HCT116 (cell line): Measurements from ENCODE around the gene IQCM. TPM values are rescaled to one million over a fixed set of nuclear protein-coding genes. Genes with fewer than 3 reads are reported as not detected.

Experiments used
- ATAC-seq: fragments of 200-7000 bp; cut with Tn5 transposase; 2 replicates; pipeline ENCODE4 v1.9.1; 2020; ENCODE audit warnings: mild to moderate bottlenecking, moderate library complexity
- BruUV-seq: library from RNA; stranded (reverse); fragments of 400-500 nt; replicated peaks from 2 replicates; lab custom pipeline; 2021; lab: Mats Ljungman, UMichigan
- CTCF ChIA-PET: fragments of 300-600 bp; sonication (Branson Sonifier 250); formaldehyde crosslinking; loops from one replicate; lab custom pipeline; 2021; ENCODE audit warnings: antibody characterized with exemption; lab: Charles Lee
- POLR2A ChIA-PET: fragments of 300-600, 350-600 bp; sonication (Branson Sonifier 250); formaldehyde crosslinking; loops from one replicate; lab custom pipeline; 2021; ENCODE audit warnings: antibody characterized with exemption; lab: Charles Lee
- RAD21 ChIA-PET, 2 experiments: fragments of 300-600 bp; sonication (Branson Sonifier 250); formaldehyde crosslinking; loops; one replicate each; lab custom pipeline; 2023; ENCODE audit warnings: low total read pairs in 2 of 2; ENCODE audit not compliant: uncharacterized antibody in 2 of 2, unreplicated experiment in 2 of 2, low non-redundant PET in 1 of 2; lab: Charles Lee
- DNase-seq: peaks from one replicate; pipeline ENCODE4 v3.0.0-alpha.2; 2010; ENCODE audit warnings: low read depth, low spot score
- H2AFZ ChIP-seq: fragments of 200-600 bp; shearing (Covaris generic), sonication (generic); 2 replicates; pipeline ENCODE4 v1.6.1; 2017; ENCODE audit warnings: low read depth, mixed run types, mixed read lengths, antibody characterized with exemption, low read length; ENCODE audit not compliant: poor library complexity, severe bottlenecking
- H3K27ac ChIP-seq: 2 replicates; pipeline ENCODE4 v1.5.1; 2012; ENCODE audit warnings: low read depth, low read length
- H3K27me3 ChIP-seq: fragments of 200-600 bp; sonication (generic); 2 replicates; pipeline ENCODE4 v1.6.1; 2016; ENCODE audit warnings: mixed run types, low read length, mixed read lengths; ENCODE audit not compliant: insufficient read depth
- H3K36me3 ChIP-seq, 2 experiments: fragments of 200-500 bp in 1 of 2; fragments of 200-600 bp in 1 of 2; sonication (Bioruptor generic) in 1 of 2; sonication (generic) in 1 of 2; 2 replicates each; pipeline versions ENCODE4 v1.5.1 to v1.6.1; 2014 to 2016; ENCODE audit warnings: low read length in 2 of 2, inconsistent platforms in 1 of 2, mixed read lengths in 1 of 2, mixed run types in 1 of 2; ENCODE audit not compliant: insufficient read depth in 2 of 2, control insufficient read depth in 1 of 2
- H3K4me1 ChIP-seq, 2 experiments: fragments of 200-600 bp in 1 of 2; sonication (generic) in 1 of 2; 2 replicates each; pipeline versions ENCODE4 v1.5.1 to v1.6.1; 2012 to 2017; ENCODE audit warnings: low read length in 2 of 2, inconsistent platforms in 1 of 2, mild to moderate bottlenecking in 1 of 2, mixed read lengths in 1 of 2, mixed run types in 1 of 2, moderate library complexity in 1 of 2; ENCODE audit not compliant: insufficient read depth in 2 of 2, control insufficient read depth in 1 of 2
- H3K4me2 ChIP-seq: fragments of 200-600 bp; sonication (generic); 2 replicates; pipeline ENCODE4 v1.6.1; 2017; ENCODE audit warnings: mixed run types, low read length, mixed read lengths
- H3K4me3 ChIP-seq, 2 experiments: fragments of 200-600 bp in 1 of 2; sonication (generic) in 1 of 2; replicated peaks in 1 of 2; 2 replicates each; pipeline ENCODE4 v1.5.1; 2011 to 2016; ENCODE audit warnings: low read length in 2 of 2, control low read depth in 1 of 2, low read depth in 1 of 2, mild to moderate bottlenecking in 1 of 2, mixed read lengths in 1 of 2, mixed run types in 1 of 2
- H3K79me2 ChIP-seq: fragments of 200-600 bp; sonication (generic); 2 replicates; pipeline ENCODE4 v1.6.1; 2017; ENCODE audit warnings: mild to moderate bottlenecking, mixed run types, low read length, moderate library complexity, mixed read lengths; ENCODE audit not compliant: insufficient read depth
- H3K9ac ChIP-seq: fragments of 200-600 bp; sonication (generic); 2 replicates; pipeline ENCODE4 v1.6.1; 2016; ENCODE audit warnings: low read length, mixed read lengths
- H3K9me2 ChIP-seq: fragments of 200-600 bp; sonication (generic), shearing (Covaris generic); 2 replicates; pipeline ENCODE4 v1.6.1; 2017; ENCODE audit warnings: mixed run types, mild to moderate bottlenecking, moderate library complexity; ENCODE audit not compliant: insufficient read depth
- H3K9me3 ChIP-seq, 2 experiments: fragments of 200-500 bp in 1 of 2; fragments of 200-600 bp in 1 of 2; sonication (Bioruptor generic) in 1 of 2; sonication (generic) in 1 of 2; 2 replicates each; pipeline ENCODE4 v1.6.1; 2014 to 2017; ENCODE audit warnings: low read length in 2 of 2, mixed read lengths in 2 of 2, inconsistent platforms in 1 of 2, low read depth in 1 of 2, mild to moderate bottlenecking in 1 of 2, mixed run types in 1 of 2, moderate library complexity in 1 of 2; ENCODE audit not compliant: control insufficient read depth in 1 of 2, insufficient read depth in 1 of 2
- H4K20me1 ChIP-seq: fragments of 200-600 bp; sonication (generic), shearing (Covaris generic); 2 replicates; pipeline ENCODE4 v1.6.1; 2017; ENCODE audit warnings: mixed run types, mild to moderate bottlenecking, moderate library complexity; ENCODE audit not compliant: insufficient read depth
- ATF3 ChIP-seq: IDR thresholded peaks from 2 replicates; pipeline ENCODE4 v1.6.1; 2012
- CBX3 ChIP-seq: IDR thresholded peaks from 2 replicates; pipeline ENCODE4 v1.6.1; 2012; ENCODE audit warnings: low read depth
- CEBPB ChIP-seq: IDR thresholded peaks from 2 replicates; pipeline ENCODE4 v1.6.1; 2012; ENCODE audit warnings: low read depth
- CTCF ChIP-seq, 3 experiments: fragments of 200-600 bp in 1 of 3; sonication (generic) in 1 of 3; IDR thresholded peaks in 2 of 3; conservative IDR thresholded peaks in 1 of 3; 2 replicates each; pipeline ENCODE4 v1.5.1; 2012 to 2017; ENCODE audit warnings: low read depth in 2 of 3, low read length in 2 of 3, antibody characterized with exemption in 1 of 3, borderline replicate concordance in 1 of 3, control low read depth in 1 of 3, mild to moderate bottlenecking in 1 of 3, mixed read lengths in 1 of 3, mixed run types in 1 of 3, moderate library complexity in 1 of 3; ENCODE audit not compliant: insufficient read depth in 1 of 3
- EGR1 ChIP-seq: IDR thresholded peaks from 2 replicates; pipeline ENCODE4 v1.6.1; 2012; ENCODE audit warnings: low read depth
- ELF1 ChIP-seq: IDR thresholded peaks from 2 replicates; pipeline ENCODE4 v1.6.1; 2012; ENCODE audit warnings: low read depth, borderline replicate concordance
- EZH2phosphoT487 ChIP-seq: fragments of 200-600 bp; IDR thresholded peaks from 2 replicates; pipeline ENCODE4 v1.6.1; 2018; ENCODE audit warnings: antibody characterized with exemption, borderline replicate concordance
- FOSL1 ChIP-seq: IDR thresholded peaks from 2 replicates; pipeline ENCODE4 v1.6.1; 2012; ENCODE audit warnings: low read depth
- MAX ChIP-seq: IDR thresholded peaks from 2 replicates; pipeline ENCODE4 v1.6.1; 2012
- RAD21 ChIP-seq: IDR thresholded peaks from 2 replicates; pipeline ENCODE4 v1.6.1; 2012; ENCODE audit warnings: low read depth, mild to moderate bottlenecking
- SIN3A ChIP-seq: IDR thresholded peaks from 2 replicates; pipeline ENCODE4 v1.6.1; 2012; ENCODE audit warnings: low read depth
- SRF ChIP-seq: IDR thresholded peaks from 2 replicates; pipeline ENCODE4 v1.6.1; 2012; ENCODE audit warnings: low read depth
- TCF7L2 ChIP-seq: IDR thresholded peaks from 2 replicates; pipeline ENCODE4 v1.7.0; 2011; ENCODE audit warnings: borderline replicate concordance, inconsistent platforms; ENCODE audit not compliant: insufficient read depth, insufficient read length; ENCODE audit errors: extremely low read depth
- ZBTB33 ChIP-seq: IDR thresholded peaks from 2 replicates; pipeline ENCODE4 v1.6.1; 2011; ENCODE audit warnings: mild to moderate bottlenecking, low read length, moderate library complexity; ENCODE audit not compliant: insufficient replicate concordance; ENCODE audit errors: extremely low read depth
- ZFX ChIP-seq: fragments of 450-650 bp; IDR thresholded peaks from 2 replicates; pipeline ENCODE4 v1.6.1; 2017
- ZNF274 ChIP-seq: fragments of 200-500 bp; sonication (Bioruptor generic); IDR thresholded peaks from 2 replicates; pipeline ENCODE4 v1.6.1; 2014; ENCODE audit warnings: mild to moderate bottlenecking, low read depth, low read length, inconsistent platforms
- intact Hi-C: fragments of 100-400 bp; cut with micrococcal nuclease; formaldehyde crosslinking; loops from 2 replicates; pipeline ENCODE4 v1.10.0; 2022
- total RNA-seq: library from RNA; stranded (reverse); gene quantifications from one replicate; pipeline ENCODE4 v1.2.1, GENCODE V29; 2021; ENCODE audit not compliant: unreplicated experiment

IQCM gene
- total RNA-seq, 1 experiment from 2014 or later = 0.20 TPM

- TF ChIP-seq SIN3A (no peak), ELF1 (no peak), ZBTB33 (no peak), ZFX (no peak), ZNF274 (no peak)
- TF ChIP-seq, all 23 proteins: peak for 0
These were observed 87.2 kb downstream of the IQCM start (continued) for GRCh38 chr4:149728444-149728843.

GRCh38 chr4:149727663-149728062 is 88.0 kb downstream of the IQCM start:
- Histone ChIP-seq H3K27me3 (no peaks in the 10 kb centered on the region), H4K20me1 (no peaks in the 10 kb centered on the region)
- DNase-seq = no peak
- TF ChIP-seq MAX (no peak), ATF3 (no peak), SRF (no peak), CEBPB (no peak), ELF1 (no peak), EZH2phosphoT487 (no peak), FOSL1 (no peak), TCF7L2 (no peak), CBX3 (no peak), EGR1 (no peak), ZFX (no peak), CTCF (IDR thresholded peaks at IDR 0.05 in 2 of 3, conservative IDR thresholded peaks at IDR 0.05 in 1 of 3; ENCODE audit: borderline replicate concordance in 1 of 3, insufficient read depth in 1 of 3, low read depth in 2 of 3, low read length in 2 of 3) (no peak), RAD21 (no peak)
- TF ChIP-seq, all 23 proteins: peak for 0
- no peaks in the 10 kb centered on the region for H3K9me3 ChIP-seq
- H3K79me2 ChIP-seq = no peaks in the 10 kb centered on the region
- H3K4me2 ChIP-seq = no peak overlapping the region
- H2AFZ ChIP-seq = no peak overlapping the region
- intact Hi-C loops = no loop called here
- POLR2A ChIA-PET = no interaction called here
- no peak overlapping the region for H3K4me3 ChIP-seq
- H3K27ac ChIP-seq = no peak overlapping the region
- no peaks in the 10 kb centered on the region for H3K4me1 ChIP-seq
- no peaks in the 10 kb centered on the region; the same call in 1 of the 2 replicates for H3K9me2 ChIP-seq
- BruUV-seq = no TSS peak
- CTCF ChIA-PET = no interaction called here
- no peak overlapping the region for H3K9ac ChIP-seq
- RAD21 ChIA-PET = no interaction called here
- H3K36me3 ChIP-seq = no peaks in the 10 kb centered on the region
- no peak for ATAC-seq
